Measurements from ENCODE around the gene MAML2. TPM values are rescaled to one million over a fixed set of nuclear protein-coding genes. Genes with fewer than 3 reads are reported as not detected.

Gene MAML2
- total and polyA plus RNA-seq, 2 of the 13 experiments (the other 11 are each of a cell fraction or from before 2014, with no cell fraction given), result 2.3 to 25.9 TPM

DNA sequence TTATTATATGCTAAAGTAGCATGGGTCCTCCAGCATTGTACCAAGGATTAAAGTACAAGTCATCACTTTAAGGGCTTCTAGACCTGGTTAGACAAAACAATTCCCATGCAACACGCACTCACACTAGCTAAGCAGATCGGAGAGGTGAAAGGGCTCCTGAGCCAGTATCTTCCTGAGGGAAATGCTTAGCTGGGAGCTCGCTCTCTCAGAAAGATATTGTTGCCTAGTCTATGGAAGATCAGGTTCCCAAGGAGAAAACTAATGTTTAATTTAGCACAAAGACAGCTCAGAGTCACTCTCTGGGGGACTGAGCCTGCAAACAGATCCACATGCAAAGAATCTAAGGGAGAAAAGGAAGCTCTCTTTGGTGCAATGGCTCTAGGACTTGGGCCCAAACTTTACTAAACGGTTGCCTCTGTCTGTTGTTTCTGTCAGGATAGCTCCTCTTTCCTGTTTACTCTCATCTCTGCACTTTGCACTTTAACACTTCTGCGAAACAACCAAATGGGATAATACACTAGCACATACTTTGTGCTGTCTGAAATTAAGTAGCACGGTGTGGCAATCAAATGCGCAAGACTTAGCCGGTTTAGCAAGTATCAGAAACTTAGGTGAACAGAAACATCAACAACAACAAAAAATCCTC lies 10.7 kb downstream of the MAML2 start (continued):
- TF ChIP-seq POGZ (CRISPR knock-in tag; IDR thresholded peaks at IDR 0.05) (peak; percentile 49; the same call in 1 of the 2 replicates), FOXO1 (CRISPR knock-in tag; IDR thresholded peaks at IDR 0.05) (peak; percentile 93)

DNA sequence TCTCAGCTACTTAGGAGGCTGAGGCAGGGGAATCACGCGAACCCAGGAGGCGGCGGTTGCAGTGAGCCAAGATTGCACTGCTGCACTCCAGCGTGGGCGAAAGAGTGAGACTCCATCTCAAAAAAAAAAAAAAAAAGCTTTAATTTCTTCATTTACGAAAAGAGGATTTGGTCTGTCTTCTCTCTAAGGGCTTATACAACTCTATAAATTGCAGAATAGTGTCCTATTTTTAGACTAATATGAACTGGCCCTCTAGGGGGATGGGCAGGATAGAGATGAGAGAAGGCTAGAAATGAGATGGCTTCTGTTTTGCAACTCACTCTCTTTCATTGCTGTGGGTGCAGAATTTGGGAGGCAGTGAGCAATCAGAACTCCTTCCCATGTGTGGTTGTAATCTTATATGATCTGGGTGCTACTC lies 11.3 kb downstream of the MAML2 start:
- POLR2A ChIA-PET, result interaction anchor here (0.9 to 4.0 kb wide), 10 partner anchors 10 to 1265 kb away, joined by 3 to 54 read pairs (median 4); partner anchors contain the start of genes CCDC82, JRKL, MAML2 and MTMR2
- H3K79me2 ChIP-seq (ENCODE audit: insufficient read depth, low read length), result peaks cover 86% of the 10 kb centered on the region

DNA sequence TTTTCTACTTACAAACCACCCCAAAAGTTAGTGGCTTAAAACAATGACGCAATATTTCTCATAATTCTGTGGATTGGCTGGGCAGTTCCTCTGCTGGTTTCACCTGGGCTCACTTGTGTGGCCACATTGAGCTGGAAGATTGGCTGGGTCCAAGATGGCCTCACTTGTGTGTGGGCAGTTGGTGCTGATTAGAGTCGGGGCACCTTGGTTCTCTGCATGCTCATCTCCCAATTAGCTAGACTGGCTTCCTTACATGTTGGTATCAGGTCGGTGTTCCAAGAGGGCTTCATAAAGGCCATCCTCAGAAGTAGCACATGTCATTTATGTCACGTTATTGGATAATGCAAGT lies 12.5 kb downstream of the MAML2 start:
- BruUV-seq (replicated peaks), result no TSS peak
- Histone ChIP-seq H4K20me1 (ENCODE audit: insufficient read depth, low read length) (peaks cover 10% of the 10 kb centered on the region), H3K4me2 (ENCODE audit: low read depth, low read length) (no peak overlapping the region), H3K9me3 (ENCODE audit: low read length) (no peaks in the 10 kb centered on the region), H3K36me3 (replicated peaks in 1 of 2; ENCODE audit: control insufficient read depth in 1 of 2, insufficient read depth in 2 of 2, low read length in 2 of 2) (peaks cover 1 to 10% of the 10 kb centered on the region in 2 experiments; a peak in 4 of 5 replicates), H3K4me3 (replicated peaks in 1 of 3; ENCODE audit: insufficient read depth in 1 of 3, low read depth in 2 of 3, low read length in 3 of 3) (no peak overlapping the region), H3K79me2 (ENCODE audit: insufficient read depth, low read length) (peaks cover 82% of the 10 kb centered on the region), H3K4me1 (ENCODE audit: insufficient read depth, low read length) (peaks cover 75% of the 10 kb centered on the region), H2AFZ (ENCODE audit: low read length) (no peak overlapping the region), H3K9ac (ENCODE audit: insufficient read depth, low read depth, low read length) (no peak overlapping the region), H3K27me3 (ENCODE audit: control insufficient read depth in 1 of 2, insufficient read depth in 2 of 2, low read length in 2 of 2) (no peaks in the 10 kb centered on the region), H3K27ac (ENCODE audit: extremely low read length, insufficient read depth, low read length) (no peak overlapping the region)
- POLR2A ChIA-PET, result interaction anchor here (4.0 kb wide), 1 partner anchor 12 kb away, joined by 54 read pairs; the partner anchor contains the start of gene MAML2
- ATAC-seq (no peak), FAIRE-seq (no peak), DNase-seq (ENCODE audit: low spot score) (no peak)
- TF ChIP-seq KAT8 (CRISPR knock-in tag; IDR thresholded peaks at IDR 0.05), result no peak
- TF ChIP-seq, protein P1, sequence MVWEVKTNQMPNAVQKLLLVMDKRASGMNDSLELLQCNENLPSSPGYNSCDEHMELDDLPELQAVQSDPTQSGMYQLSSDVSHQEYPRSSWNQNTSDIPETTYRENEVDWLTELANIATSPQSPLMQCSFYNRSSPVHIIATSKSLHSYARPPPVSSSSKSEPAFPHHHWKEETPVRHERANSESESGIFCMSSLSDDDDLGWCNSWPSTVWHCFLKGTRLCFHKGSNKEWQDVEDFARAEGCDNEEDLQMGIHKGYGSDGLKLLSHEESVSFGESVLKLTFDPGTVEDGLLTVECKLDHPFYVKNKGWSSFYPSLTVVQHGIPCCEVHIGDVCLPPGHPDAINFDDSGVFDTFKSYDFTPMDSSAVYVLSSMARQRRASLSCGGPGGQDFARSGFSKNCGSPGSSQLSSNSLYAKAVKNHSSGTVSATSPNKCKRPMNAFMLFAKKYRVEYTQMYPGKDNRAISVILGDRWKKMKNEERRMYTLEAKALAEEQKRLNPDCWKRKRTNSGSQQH (CRISPR knock-in tag; IDR thresholded peaks at IDR 0.05; ENCODE audit: low read depth), result no peak
- TF ChIP-seq, protein P2, sequence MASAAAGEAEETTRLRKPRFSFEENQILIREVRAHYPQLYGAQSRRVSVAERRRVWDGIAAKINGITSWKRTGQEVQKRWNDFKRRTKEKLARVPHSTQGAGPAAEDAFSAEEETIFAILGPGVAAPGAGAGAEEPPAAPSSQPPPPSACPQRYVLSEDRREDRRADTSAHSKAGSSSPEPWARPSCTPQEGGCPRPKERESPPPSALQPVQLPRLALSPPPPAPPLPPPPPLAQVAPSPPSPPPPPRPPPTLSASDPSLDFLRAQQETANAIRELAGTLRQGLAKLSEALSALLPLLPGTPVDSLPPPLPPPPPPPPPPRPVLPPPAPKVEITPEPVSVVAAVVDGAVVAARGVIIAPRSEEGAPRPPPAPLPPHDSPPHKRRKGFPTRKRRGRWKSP (CRISPR knock-in tag; IDR thresholded peaks at IDR 0.05), result no peak
- TF ChIP-seq ZNF432 (CRISPR knock-in tag; IDR thresholded peaks at IDR 0.05; ENCODE audit: borderline replicate concordance), result no peak
- TF ChIP-seq CEBPB (IDR thresholded peaks at IDR 0.05; ENCODE audit: borderline replicate concordance, low read depth, low read length), result peak; percentile 46; the same call in 1 of the 2 replicates
- TF ChIP-seq STAT5B (CRISPR knock-in tag; IDR thresholded peaks at IDR 0.05), result no peak
- no peak for TF ChIP-seq DBP (CRISPR knock-in tag; IDR thresholded peaks at IDR 0.05; ENCODE audit: not compliant biosample characterization)
- CTCF ChIA-PET (ENCODE audit: low intra/inter-chr PET ratio, low total read pairs), result no interaction called here
- WGBS (ENCODE audit: low lambda C conversion rate), result 97% methylated on average over 4 of the region's 4 CpGs
- in situ Hi-C loops (cut with HindIII; ENCODE audit: extremely low pct_ligation_motif_present, low pct_unique_long_range_greater_than_20kb), result no loop called here
- intact Hi-C loops (cut with micrococcal nuclease; ENCODE audit: unreplicated experiment), result no loop called here

More for the DNA sequence above, 11.3 kb downstream of the MAML2 start:
- H3K36me3 ChIP-seq (replicated peaks in 1 of 2; ENCODE audit: control insufficient read depth in 1 of 2, insufficient read depth in 2 of 2, low read length in 2 of 2), result peaks cover 1 to 14% of the 10 kb centered on the region in 2 experiments; a peak in 4 of 5 replicates
- FAIRE-seq (no peak), ATAC-seq (peak; percentile 44; the same call in 2 of the 3 replicates), DNase-seq (ENCODE audit: low spot score) (no peak)
- H3K4me2 ChIP-seq (ENCODE audit: low read depth, low read length), result peak overlapping the region; percentile 77
- TF ChIP-seq LCORL (IDR thresholded peaks at IDR 0.05) (no peak), LCORL (CRISPR knock-in tag; IDR thresholded peaks at IDR 0.05) (no peak)
- peaks cover 4% of the 10 kb centered on the region; the same call in 1 of the 2 replicates for H4K20me1 ChIP-seq (ENCODE audit: insufficient read depth, low read length)
- H3K9ac ChIP-seq (ENCODE audit: insufficient read depth, low read depth, low read length), result peak overlapping the region; percentile 60
- H3K4me3 ChIP-seq (replicated peaks in 1 of 3; ENCODE audit: insufficient read depth in 1 of 3, low read depth in 2 of 3, low read length in 3 of 3), result peak overlapping the region in 2 of 3 experiments; percentile 17 to 42; a peak in 2 of 6 replicates
- CTCF ChIA-PET (ENCODE audit: low intra/inter-chr PET ratio, low total read pairs), result no interaction called here
- WGBS (ENCODE audit: low lambda C conversion rate), result 96% methylated on average over 7 of the region's 7 CpGs
- no peaks in the 10 kb centered on the region for H3K9me3 ChIP-seq (ENCODE audit: low read length)
- no peak overlapping the region for H2AFZ ChIP-seq (ENCODE audit: low read length)
- BruUV-seq (replicated peaks), result no TSS peak
- in situ Hi-C loops (cut with HindIII; ENCODE audit: extremely low pct_ligation_motif_present, low pct_unique_long_range_greater_than_20kb) (no loop called here), intact Hi-C loops (cut with micrococcal nuclease; ENCODE audit: unreplicated experiment) (no loop called here)
- peak overlapping the region; percentile 86 for H3K27ac ChIP-seq (ENCODE audit: extremely low read length, insufficient read depth, low read length)
- H3K27me3 ChIP-seq (ENCODE audit: control insufficient read depth in 1 of 2, insufficient read depth in 2 of 2, low read length in 2 of 2), result no peaks in the 10 kb centered on the region
- H3K4me1 ChIP-seq (ENCODE audit: insufficient read depth, low read length), result peaks cover 77% of the 10 kb centered on the region
